Sciatic nerve (tissue), 2 donors: ENCODE measurements around the gene SIM2. TPM values are rescaled to one million over a fixed set of nuclear protein-coding genes. Genes with fewer than 3 reads are reported as not detected.

ENCODE experiments used
- ATAC-seq: fragments of 200-7000 bp; cut with Tn5 transposase; one replicate; pipeline ENCODE4 v1.9.1; 2020; ENCODE audit warnings: mild to moderate bottlenecking, moderate library complexity
- DNase-seq: peaks from one replicate; pipeline ENCODE4 v3.0.0-alpha.2; 2020; ENCODE audit warnings: low spot score
- intact Hi-C: fragments of 100-400 bp; cut with DNase I; formaldehyde crosslinking; loops from one replicate; pipeline ENCODE4 v1.14.2; 2022
- total RNA-seq: library from RNA; stranded (reverse); fragmentation: NEBNext Ultra II Directional; extraction: Animal tissue kit (Norgen Biotek cat#: 25700); gene quantifications from one replicate; pipeline ENCODE4 v1.2.1, GENCODE V29; 2021
- donor health status: DM: no; HTN: no; CAD: no.
- donor health status: DM: no; HTN: no; CAD: no.

SIM2 gene
- total RNA-seq, 1 donor from 2014 or later = not detected

DNA sequence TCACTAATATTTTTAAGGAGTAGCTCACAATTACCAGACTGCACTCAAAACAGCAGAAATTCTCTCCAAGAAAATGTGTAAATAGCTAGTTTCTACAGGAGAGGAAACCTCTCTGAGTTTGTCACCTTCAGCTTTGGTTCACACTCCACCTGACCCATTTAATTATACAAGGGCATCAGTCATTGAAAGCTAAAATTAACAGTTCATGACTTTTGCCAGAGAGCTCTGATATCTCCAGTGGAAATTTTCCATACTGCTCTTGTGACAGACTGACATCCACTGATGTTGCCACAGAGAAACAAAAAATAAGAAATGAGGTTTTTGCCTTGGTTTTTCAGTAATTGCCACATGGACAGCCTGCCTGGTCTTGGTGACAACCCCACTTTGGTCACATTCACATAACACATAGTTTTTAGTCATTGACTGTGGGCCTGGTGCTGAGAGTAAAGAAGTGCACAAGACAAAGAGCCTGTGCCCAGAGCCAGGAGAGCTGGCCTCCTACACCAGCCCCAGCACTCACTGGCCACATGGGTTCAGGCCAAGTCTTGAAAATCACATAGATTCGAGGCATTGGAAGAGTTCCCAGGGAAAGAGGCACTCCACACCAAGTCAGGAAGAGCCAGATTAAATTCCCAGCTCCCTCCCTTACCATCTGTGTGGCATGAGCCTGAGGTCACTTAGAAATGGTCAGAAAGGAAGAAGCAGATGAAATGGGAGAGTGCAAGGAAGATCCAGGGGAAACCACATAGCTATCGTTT is 13.8 kb upstream of the SIM2 start:
- ATAC-seq (no peak), DNase-seq (no peak)
- intact Hi-C loops = no loop called here

GRCh38 chr21:36686955-36687354 is 12.0 kb upstream of the SIM2 start:
- ATAC-seq (no peak), DNase-seq (no peak)
- intact Hi-C loops = no loop called here

DNA sequence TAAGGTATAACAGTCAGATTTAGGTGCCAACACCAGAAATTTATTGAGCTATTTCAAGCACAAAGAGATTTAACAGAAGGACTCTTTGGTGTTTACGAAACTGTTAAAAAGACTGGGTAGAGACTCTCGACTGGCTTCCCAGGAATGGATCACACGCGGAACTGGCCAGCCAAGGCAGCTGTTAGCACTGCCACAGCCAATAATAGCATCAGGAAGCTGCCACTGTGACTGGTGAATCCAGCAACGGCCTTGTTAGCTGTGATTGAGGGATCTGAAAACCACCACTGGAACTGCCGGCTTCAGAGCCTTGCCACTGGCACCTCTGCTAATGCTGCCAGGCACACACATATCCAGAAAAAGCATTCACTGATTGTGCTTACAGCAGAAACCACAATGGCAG is 10.6 kb upstream of the SIM2 start:
- intact Hi-C loops = no loop called here
- no peak for ATAC-seq
- no peak for DNase-seq

DNA sequence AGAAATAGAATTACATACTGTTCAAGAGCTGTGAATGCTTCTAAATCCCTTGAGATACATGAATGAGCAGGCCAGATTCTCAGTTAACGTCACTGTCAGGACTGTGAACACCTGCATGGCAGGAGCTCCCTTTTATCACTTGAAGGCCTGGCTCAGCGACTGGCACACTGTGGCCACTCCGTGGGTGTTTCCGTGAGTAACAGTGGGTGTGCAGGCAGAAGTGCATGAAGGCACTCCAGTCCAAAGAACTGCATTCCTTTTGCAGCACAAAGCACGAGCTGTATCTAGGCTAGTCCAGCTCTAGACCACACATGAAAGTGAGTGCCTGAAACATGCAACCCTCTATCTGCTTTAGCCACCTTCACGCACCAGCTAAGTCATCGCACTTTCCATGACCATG is 9.6 kb upstream of the SIM2 start:
- intact Hi-C loops = no loop called here
- ATAC-seq = no peak

DNA sequence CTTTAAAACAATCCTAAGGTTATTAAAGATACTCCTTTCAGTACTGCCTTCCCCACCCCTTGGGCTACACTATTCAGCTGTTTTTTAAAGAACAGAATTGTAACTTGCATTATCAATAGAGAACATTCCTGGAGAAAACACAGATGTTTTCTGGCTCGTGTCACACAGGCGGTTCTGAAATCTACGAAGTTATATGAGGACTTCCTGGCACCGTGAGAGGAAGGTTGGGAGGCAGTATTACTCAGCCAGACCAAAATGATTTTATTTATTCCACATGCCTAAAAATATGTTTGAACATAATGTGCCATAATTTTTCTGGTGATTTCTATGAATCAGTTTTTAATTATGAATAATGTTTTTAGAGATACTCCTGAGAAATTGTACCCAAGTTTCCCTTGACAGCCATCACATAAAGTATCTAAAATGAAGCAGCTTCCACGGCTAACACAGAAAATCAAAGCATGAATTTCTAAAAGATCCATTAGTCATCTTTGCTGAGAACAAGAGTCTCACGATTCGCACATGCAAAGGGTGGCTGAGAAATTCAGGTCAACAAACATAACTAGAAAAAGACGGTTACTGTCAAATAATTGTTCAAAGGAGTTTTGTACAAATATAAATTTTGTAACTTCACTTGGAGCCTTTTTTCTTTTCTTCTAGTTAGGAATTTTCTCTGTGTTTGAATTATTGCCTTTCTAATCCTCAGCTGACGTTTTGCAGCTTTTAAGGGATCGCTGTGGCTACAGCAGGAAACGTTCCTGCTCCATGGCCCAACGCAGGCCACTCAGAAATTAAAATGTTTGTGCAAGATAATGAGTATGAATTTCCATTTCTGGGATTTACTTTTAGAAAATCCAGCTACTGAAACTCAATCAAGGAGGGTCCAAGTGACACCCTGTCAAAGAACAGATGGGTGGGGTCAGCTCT is 8.0 kb upstream of the SIM2 start:
- intact Hi-C loops = no loop called here
- ATAC-seq = no peak
- DNase-seq = no peak

More for the DNA sequence above, 9.6 kb upstream of the SIM2 start:
- DNase-seq = no peak

DNA sequence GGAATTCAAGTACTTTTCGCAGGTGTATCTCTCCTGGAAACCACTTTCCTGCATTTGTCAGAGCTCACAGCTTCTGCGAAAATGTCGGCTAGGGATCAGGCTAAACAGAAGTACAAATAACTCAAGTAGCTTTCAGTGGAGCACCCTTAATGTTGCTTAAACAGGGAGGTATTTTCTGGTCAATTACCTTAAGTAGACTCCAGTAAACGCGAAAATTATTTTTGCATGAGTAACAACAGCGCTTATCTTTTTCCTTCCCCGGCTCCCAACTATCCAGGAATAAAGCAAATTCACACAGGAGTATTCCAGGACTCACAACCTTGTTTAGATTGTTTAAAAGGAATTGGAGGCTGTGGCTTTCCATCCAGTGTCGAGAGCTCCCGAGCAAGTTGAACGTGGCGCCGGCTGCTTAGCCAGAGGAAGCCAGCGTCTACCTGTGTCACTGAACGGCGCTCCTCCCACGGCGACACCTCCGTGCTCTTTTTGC is 7.3 kb upstream of the SIM2 start:
- ATAC-seq (no peak), DNase-seq (no peak)
- intact Hi-C loops = no loop called here

GRCh38 chr21:36692114-36692834 is 6.6 kb upstream of the SIM2 start:
- ATAC-seq = no peak
- intact Hi-C loops = no loop called here
- DNase-seq = no peak

- DNase-seq (no peak), ATAC-seq (no peak)
- intact Hi-C loops = no loop called here
These were observed 6.0 kb upstream of the SIM2 start for GRCh38 chr21:36692835-36693488.

DNA sequence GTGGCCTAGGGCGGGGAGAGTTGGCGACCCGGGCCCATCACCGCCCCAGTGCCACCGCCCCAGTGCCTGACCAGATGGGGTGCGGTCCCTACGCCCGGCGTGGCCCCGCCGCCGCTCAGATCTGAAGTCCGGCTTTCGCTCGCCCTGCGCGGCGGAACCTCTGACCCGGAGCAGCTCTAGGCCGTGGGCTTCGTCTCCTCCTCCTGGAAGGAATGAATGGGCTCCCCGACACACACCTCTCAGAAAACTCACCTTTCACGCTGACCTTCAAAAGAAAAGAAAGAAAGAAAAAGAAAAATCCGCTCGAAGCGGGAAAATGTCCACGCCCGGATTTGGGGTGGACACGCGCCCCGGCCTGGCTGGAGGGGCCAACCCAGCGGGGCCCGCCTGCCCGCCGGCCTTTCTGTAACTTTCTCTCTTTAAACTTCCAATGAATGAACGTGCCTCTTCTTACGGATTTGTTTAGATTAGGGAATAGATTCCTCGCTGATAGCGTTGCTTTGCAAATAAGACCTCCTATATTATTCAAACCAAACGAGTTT is 5.4 kb upstream of the SIM2 start:
- DNase-seq (no peak), ATAC-seq (no peak)
- intact Hi-C loops = no loop called here

DNA sequence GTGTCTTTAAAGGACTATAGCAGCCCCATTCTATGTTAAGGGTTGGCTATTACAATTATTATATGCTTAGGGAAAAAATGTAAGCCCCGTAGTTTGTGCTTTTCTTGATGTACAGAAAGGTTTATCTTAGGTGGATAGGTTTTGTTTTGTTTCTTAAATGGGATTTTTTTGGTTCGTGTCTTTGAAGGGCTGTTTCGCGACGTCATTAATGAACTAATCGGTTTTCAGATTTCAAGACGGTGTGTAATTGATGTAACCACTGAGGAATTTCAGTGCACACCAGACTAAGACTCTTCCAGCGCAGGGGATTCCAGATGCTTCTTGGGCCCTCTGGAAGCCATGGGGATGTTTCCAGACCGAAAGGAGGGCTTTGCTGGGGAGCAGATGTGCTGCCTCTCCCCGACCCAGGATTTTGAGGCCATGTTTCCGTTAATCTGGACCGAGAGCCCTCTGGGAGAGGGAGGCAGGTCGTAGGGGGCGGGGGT is 4.8 kb upstream of the SIM2 start:
- DNase-seq (no peak), ATAC-seq (no peak)
- intact Hi-C loops = no loop called here

GRCh38 chr21:36694593-36695282 is 4.2 kb upstream of the SIM2 start:
- DNase-seq (no peak), ATAC-seq (no peak)
- intact Hi-C loops = no loop called here

GRCh38 chr21:36695283-36695634 is 3.7 kb upstream of the SIM2 start:
- ATAC-seq (no peak), DNase-seq (no peak)
- intact Hi-C loops = no loop called here

DNA sequence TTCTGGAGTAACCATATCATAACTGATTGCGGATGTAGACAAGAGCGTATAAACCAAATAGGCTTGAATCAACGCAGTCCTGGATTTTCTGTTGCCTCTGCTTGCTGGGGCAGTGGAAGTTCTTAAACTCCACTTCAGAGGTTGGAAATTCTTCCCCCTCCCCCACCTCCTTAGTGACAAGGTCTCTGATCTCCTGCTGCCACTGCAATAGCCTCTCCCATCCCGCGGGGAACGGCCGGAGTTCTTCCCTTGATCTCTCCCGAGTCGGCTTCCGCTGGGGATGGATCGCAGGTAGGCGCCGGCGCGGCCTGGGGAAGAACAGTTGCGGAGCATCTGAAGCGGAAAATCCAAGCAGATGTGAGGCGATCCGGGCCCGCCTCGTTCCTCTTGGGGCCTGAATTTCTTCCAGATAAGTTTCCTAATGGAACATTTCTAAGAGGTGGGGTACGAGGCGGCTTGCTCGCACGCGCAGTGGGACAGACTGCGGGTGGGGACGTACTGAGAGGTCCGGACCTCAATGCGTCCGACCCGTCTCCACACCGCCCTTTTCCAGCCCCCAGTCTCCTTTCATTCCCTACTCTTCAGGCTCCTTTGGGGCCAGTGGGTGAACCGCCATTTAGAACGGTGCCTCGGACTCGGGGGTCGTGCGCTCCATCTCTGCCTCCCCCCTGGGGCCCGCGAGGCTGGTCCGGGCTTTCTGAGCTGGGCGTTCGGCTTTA is 3.1 kb upstream of the SIM2 start:
- ATAC-seq = no peak
- DNase-seq = no peak
- intact Hi-C loops = no loop called here

- intact Hi-C loops = no loop called here
- ATAC-seq = no peak
- DNase-seq = no peak
These were observed 2.4 kb upstream of the SIM2 start for GRCh38 chr21:36696390-36697059.

DNA sequence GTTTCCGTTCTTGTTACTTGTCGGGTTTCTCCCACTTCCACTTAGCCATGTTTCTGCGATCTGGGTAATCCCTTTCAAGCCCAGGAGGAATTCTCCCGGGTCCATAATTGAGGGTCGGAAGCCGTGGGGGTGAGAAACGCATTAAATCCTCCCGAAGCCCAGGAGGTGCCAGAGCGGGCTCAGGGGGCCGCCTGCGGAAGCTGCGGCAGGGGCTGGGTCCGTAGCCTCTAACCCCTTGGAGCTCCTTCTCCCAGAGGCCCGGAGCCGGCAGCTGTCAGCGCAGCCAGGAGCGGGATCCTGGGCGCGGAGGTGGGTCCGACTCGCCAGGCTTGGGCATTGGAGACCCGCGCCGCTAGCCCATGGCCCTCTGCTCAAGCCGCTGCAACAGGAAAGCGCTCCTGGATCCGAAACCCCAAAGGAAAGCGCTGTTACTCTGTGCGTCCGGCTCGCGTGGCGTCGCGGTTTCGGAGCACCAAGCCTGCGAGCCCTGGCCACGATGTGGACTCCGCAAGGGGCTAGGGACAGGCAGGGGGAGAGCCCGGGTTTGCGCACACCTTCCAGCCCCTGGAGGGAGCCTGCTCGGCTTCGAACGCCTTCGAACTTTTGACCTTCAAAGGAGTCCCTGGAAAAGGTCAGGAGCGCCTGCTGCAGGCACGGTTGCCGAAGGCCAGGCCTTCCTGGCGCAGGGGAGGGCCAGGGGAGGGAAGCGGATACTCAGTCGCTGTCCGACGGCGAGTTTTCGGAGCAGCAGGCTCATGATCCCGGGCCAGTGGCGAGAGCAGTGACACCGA is 1.7 kb upstream of the SIM2 start:
- ATAC-seq (no peak), DNase-seq (no peak)
- intact Hi-C loops = no loop called here

GRCh38 chr21:36697851-36698384 is 997 bp upstream of the SIM2 start:
- DNase-seq = no peak
- intact Hi-C loops = no loop called here
- ATAC-seq = no peak
